HG03575 (cell line): ENCODE data around the gene GALNT12.

ENCODE experiments used
- ATAC-seq: cut with Tn5 transposase; IDR thresholded peaks from one replicate; pipeline ENCODE4 v1.9.1; 2021; ENCODE audit not compliant: unreplicated experiment, insufficient number of reproducible peaks, low FRiP score; ENCODE audit errors: extremely low read depth

GALNT12 gene

DNA sequence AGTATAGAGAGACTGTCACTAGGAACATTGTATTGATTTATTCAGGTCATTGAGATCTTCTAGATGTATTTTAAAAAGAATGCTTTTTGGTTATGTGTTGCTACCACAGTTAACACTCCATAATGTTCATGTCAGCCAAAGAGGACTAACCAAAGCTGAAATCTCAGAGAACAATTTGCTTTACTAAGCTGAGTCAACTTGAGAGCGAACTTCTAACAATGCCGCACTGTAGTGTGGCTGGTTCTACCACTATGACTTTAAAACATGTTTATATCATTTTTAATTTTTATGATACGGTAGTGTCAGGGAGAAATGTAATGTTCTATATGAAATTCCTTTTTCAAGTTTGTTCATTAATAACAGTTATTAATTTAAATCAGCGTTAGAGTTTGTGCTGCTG is 42.1 kb downstream of the GALNT12 start:
- ATAC-seq: no peak

DNA sequence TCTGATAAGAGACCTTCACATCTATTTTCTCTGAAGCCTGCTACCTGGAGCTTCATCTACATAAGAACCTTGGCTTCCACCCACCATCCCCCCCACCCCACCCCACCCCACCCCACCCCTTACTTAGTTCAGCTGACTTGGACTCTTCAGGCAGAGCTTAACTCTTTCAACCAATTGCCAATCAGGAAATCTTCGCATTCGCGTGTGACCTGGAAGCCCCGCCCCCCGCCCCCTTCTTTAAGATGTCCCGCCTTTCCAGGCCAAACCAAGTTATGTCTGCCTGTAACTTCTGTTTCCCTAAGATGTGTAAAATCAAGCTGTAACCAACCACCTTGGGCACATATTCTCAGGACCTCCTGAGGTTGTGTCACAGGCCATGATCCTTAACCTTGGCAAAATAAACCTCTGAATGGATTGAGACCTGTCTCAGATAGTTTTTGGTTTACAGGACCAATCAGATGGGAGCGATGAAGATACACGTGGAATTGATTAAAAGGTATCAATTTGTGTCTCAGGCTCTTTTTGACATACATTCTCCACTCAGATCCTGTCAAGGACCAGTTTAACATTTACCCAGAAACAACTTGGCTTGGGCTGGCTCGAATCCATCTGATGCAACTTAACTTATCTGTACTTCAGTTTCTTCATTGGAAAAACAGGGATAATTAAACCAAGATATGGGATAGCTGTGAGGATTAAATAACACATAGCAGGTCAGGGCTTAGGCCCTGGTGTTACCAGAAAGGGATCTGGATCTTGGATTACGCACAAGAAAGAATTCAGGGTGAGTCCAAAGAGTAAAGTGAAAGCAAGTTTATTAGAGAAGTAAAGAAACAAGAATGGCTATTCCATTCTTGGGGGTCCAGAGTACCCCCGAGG is 43.6 kb downstream of the GALNT12 start:
- ATAC-seq: no peak

DNA sequence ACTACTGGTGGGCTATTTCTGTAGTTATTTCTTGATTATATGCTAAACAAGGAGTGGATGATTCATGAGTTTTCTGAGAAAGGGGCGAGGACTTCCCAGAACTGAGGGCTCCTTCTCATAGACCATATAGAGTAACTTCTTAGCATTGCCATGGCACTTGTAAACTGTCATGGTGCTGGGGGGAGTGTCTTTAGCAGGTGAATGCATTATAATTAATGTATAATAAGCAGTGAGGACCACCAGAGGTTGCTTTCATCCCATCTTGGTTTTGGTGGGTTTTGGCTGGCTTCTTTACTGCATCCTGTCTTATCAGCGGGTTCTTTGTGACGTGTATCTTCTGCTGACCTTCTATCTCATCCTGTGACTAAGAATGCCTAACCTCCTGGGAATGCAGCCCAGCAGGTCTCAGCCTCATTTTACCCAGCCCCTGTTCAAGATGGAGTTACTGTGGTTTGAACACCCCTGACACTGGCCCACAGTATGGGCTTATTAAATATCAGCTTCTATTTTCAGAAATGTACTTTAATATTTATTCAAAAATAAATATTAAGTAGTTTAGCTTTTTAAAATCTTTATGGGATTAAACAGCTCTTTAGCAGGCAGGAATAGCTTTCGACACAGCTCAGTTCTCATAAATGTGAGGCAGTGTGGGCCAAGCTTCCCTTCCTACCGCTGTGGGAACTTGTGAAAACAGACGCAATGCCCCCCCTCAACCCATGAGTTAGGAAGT is 44.4 kb downstream of the GALNT12 start:
- ATAC-seq: no peak

DNA sequence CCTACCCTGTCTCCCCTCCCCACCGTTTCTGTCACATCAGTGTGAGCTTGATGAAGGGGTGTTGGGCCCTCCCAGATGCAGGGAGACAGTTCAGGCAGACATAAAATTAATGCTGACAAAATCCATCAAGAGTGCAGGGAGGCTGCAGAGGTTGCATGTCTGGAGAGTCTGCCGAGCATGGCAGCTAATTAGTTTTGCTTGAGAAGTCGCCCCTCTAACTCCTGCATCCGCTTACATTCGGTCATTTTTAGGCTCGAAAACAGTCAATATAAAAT is 44.9 kb downstream of the GALNT12 start:
- ATAC-seq: no peak

DNA sequence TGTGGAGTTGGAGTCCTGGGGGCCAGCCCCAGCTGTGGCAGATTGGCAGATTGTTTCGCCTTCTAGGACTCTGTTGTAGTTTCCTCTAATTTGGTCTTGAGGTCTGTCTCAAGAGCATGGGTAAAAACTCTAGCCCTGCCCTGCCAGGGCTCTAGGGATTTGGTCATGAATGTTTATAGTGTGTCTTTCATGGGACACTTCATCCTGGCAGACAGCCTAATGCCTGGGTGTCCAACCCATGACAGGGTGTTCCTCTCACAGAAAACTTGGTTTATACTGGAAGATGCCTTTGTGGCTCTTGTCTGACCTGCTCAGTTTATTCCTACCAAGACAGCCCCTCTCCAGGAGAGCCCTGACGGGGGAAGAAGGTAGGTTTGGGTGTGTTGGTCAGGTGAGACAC is 45.5 kb downstream of the GALNT12 start:
- ATAC-seq: no peak

DNA sequence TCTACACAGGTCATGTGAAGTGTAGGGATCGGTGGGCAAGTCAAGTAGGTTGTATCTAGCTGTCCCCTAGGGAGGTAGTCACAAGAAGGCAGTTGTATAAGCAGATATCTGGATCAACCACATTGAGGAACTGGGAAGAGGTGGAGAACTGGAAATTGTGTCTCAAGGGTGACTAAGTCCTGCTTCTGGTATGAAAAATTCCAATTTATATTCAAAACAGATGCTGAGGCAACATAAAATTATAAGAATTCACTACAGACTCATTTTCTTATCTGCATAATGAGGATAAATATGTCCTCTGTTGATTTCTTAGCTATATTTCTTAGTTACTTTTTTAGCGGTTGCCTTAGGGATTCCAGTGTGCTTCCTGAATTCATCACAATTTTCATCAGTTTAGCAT is 46.8 kb downstream of the GALNT12 start:
- ATAC-seq: no peak

DNA sequence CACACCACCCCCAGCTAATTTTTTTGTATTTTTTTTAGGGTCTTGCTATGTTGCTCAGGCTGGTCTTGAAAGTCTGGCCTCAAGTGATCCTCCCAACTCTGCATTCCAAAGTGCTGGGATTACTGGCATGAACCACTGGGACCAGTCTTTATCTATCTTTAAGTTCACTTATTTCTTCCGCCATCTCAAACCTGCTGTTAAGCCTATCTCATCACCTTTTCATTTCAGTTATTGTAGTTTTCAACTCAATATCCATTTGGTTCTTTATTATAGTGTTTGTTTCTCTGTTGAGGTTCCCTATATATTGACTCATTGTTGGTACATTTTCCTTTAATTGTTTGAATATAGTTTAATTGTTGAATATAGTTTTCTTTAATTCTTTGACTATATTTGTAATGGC is 48.1 kb downstream of the GALNT12 start:
- no peak for ATAC-seq

DNA sequence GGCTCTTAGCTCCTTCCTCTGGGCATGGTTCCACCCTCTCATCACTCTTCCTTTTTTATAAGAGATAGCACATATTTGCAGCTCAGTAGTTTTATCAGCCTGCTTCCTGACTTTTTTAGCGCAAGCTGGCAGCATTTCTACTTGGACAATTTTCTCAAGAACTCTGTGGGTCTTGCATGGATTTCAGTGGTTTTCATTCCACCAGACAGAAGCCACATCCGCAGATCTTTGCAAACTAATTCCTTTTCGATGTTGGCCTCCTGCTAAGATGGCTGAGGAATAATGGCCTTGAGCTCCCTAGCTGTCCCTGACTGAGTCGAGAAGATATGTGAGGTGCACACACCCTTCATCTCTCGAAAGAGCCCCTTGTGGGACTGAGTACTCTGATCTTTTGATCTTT is 49.5 kb downstream of the GALNT12 start:
- no peak for ATAC-seq

DNA sequence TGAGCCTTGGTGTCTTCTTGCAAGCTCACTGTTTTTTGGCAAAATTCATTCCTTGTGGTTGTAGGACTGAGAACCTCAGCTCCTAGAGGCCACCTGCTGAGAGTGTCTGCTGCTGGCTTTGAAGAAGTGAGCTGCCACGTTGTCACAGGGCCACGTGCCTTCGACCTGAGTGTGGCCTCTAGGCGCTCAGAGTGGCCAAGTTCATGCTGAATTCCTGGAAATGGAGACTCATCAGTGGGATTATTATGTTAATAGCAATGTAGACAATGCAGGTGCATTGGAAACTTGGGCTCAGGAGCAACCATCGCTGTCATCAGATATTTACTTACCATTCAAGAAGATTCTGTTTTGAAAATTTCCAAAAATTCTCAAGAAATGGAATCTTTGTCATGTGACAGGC is 52.5 kb downstream of the GALNT12 start:
- ATAC-seq: no peak

DNA sequence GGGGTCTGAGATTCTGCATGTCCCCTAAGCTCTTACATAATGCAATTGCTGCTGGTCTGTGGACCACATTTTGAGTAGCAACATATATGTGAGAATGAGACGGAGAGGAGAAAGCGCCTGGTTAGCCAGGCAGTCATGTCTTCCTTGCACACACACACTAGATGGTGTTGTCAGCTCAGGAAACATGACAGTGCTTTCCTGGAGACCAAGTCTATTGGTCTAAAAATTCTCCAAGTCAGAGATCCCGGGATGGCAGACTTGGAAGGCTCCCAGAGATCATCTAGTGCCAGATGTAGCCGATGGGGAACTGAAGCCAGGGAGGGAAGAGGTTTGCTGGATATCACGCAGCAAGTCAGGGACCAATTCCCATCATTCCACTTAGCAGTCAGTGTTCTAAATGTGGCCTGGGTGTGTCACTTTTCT is 53.4 kb downstream of the GALNT12 start:
- ATAC-seq: no peak

DNA sequence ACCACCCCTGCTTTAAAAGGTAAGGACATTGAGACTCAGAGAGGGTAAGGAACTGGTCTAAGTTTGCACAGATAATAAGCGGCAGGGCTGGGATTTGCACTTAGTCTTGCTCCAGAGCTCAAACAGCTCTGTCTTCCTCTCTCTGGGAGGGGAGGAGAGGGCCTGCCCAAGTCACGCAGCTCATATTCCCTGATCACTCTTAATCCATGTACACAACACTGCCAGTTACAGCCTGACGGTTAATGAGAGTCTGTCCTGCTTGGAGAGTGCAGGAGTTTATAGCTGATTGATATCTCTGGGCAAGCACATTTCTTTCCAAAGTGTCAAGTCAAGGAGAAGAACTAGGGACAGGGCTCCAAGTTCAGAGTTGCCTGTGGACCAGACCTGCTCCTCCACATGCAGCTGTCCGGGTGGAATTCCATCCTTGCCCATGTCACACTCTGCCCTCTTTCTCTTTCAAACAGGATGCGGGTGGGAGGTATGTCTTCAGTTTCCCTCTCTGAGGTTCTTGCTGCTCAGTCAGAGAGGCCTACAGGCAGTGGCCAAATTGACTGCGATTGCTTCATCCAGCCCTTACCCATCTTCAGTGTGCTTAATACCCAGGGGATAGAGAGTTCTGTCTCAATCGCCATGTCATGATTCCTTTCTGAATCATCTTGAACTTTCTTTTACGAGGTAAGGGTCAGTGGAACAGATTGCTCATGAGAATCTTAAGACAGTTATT is 54.5 kb downstream of the GALNT12 start:
- ATAC-seq: no peak

DNA sequence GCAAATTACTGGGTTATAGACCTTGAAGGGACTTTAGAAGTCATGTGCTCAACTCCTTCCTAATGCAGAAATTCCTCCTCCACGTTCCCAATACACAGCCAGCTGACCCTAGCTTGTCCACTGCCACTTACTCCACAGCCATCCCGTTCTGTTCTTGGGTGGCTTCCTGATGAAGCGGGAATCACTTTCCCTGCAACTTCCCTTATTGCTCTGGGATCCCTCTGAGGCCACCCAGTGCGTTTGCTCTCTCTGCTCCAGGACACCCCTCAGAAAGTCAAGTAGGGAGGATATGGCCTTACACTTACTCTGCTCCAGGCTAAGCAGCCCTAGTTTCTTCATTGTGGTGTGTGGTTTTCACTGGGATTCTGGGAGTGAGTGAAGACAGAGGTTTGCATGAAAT is 55.5 kb downstream of the GALNT12 start:
- no peak for ATAC-seq

DNA sequence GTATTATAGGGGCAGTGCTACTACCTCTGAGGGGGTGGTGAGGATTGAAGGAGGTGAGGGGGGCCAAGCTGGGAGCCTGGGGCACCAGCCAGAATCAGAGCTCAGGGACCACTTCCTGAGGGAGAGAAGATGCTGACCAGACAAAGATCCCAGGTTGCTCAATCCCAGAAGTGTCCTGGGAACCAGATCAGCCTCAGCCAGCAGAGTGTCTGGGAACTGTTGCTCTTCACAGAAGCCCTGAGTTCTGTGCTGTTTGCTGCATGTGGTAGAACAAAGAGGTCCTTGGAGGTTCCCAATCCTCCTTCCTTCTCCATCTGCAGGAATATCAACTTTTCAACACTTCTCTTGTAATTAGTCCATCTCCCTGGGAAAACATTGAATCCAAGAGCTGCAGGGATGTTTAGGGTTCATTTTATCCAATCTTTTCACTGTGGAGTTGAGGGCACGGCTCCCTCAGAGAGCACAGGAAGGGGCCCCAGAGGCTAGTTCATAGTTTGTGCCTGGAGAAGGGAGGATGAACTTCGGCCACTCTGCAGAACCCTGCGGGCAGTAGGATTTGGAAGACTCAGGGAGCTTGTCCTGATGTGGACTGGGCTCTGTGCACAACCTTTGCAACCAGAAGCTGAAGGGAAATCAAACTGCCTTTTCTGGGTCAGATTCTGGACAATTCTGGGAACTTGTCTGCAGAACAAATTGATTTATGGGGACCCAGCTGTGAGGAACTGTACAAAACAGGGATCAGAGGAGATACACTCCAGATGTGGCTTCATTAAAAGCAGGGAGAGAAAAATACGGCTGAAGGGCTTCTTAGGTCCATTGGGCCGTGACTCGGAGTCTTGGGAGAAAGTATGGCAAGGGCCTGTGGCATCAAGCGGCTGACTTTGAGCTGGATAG is 57.1 kb downstream of the GALNT12 start:
- no peak for ATAC-seq

DNA sequence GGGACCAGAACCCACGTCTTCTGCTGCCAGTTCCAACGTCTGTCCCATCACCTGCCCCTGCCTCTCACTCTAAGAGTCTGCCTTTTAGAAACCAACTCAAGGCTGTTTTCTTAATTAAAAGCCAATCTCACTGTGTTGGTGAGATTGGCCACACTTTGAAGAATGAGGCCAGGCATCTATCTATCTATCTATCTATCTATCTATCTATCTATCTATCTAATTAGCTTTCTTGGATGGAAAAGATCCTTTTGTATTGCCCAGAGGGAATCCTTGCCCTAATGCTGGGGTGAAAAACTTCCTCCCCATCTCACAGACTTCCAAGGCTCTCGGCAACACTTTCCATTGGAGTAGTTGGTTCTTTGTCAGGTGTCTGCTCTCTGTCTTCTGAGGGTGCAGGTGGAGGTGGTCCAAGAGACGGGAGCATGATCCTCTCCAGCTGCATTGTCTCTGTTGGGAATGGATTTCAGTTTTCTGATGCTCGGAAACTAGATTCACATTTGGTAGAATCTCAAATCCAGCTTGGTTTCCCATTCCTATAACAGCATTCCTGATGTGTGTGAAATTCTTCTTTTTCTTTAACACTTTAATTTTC is 57.9 kb downstream of the GALNT12 start:
- ATAC-seq: no peak

DNA sequence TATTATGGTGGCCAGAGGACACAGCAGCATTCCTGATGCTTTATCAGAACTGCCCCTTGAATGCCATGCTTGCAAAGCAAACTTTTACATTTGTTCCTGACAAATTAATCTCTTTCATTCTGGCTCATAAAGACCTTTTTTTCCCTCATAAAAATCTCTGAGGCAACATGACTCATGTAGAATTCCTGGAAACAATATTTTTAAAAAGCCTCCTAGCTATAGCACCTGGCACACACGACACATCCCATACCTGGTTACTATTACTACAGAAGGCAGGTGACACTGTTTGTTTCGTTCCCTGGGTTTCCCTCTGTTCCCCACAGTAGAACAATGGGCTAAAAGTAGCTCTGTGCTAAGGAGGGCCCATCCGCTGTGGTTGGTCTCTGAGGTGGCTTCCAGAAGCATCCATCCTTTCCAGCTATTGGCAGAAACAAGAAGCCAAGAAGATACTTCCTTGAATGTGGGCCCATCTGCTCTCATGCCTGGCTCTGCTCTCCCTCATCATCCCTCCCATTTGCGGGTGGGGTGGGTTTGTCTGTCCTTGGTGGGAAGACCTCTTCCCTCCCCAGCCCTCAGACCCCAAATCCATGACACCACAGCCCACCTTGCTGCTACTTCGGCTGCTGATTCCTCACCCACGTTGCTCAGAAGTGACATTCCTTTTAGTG is 59.1 kb downstream of the GALNT12 start:
- ATAC-seq: no peak

DNA sequence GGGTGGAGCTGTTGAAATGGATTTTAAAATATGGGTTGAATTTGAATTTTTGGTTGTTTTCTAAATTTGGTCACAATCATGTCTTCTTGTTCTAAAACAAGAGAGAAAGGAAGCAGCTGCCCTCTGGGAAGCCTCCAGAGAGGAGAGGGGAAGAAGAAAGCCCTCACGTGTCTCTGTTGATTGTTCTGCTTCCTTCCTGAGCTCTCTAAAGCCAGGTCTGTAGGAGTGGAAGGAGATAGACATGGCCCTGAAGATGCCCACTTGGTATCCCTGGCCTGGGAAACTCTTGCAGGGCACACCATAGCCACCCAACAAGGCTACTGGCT is 59.6 kb downstream of the GALNT12 start:
- ATAC-seq: no peak

DNA sequence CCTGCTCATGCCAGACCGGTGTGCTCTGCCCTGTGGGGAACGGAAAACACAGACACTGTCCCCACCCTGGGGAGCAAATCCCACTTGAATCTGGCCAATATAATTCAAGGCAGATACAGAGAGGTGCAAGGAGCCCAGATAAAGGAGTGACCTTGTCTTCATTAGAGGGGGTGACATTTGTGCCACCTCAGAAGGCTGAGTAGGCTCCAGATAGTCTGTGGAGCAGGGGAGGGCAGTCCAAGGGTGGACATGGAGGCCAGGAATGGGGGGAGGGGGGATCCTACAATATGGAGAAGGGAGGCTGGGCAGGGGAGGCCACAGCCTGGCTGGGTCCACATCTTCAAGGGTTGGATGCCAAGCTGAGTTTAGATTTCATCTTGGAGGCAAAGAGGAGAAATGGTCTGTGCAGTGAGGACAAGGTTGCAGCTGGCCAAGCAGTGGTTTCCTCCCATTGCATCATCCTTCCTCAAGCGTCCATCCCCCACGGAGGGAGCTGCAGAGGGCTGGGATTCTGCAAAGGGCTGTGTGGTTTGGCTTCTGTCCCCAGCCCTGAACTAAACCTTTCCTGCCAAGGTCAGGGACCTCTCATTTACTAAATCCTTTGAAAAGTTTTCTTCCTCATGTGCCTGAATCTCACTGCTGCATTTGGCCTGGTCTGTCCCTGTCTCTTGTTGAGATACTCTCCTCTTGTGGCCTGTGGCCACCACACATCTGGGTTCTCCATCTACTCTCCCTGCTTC is 60.1 kb downstream of the GALNT12 start:
- ATAC-seq: no peak
